GM06990 (cell line): ENCODE data around the gene FOXF1.

ENCODE experiments used
- DNase-seq: peaks from one replicate; pipeline ENCODE4 v3.0.0-alpha.2; 2011; ENCODE audit not compliant: insufficient read length; ENCODE audit errors: extremely low read depth
- H3K27me3 ChIP-seq: replicated peaks from 2 replicates; pipeline ENCODE4 v1.6.0; 2011; ENCODE audit warnings: low read length; ENCODE audit not compliant: control insufficient read depth, insufficient read depth
- H3K36me3 ChIP-seq: 2 replicates; pipeline ENCODE4 v1.5.1; 2011; ENCODE audit warnings: low read length; ENCODE audit not compliant: control insufficient read depth, insufficient read depth
- H3K4me3 ChIP-seq: replicated peaks from 2 replicates; pipeline ENCODE4 v1.5.1; 2011; ENCODE audit warnings: low read depth, mild to moderate bottlenecking, control low read depth, low read length
- TF ChIP-seq, protein P1 (sequence below): IDR thresholded peaks from 2 replicates; pipeline ENCODE4 v1.5.1; 2011; ENCODE audit warnings: low read length, control low read depth, mild to moderate bottlenecking, inconsistent platforms; ENCODE audit not compliant: insufficient read depth, poor library complexity, severe bottlenecking

FOXF1 gene

DNA sequence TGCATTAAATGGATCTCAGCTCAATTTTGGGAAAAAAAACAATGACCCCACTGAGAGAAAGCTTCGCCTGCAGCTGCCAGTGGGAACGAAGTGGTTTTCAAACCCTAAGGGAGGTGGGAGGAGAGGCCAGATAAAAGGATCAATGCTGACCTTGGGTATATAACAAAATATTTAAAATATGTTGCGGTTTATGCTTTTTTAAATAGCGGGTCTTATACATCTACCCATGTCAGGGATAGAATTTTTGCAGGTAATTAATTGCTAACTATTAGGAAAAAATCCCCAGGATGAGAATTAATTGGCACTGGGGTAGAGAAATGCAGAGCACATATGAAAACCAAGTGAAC lies 10.9 kb upstream of the FOXF1 start:
- H3K27me3 ChIP-seq: peaks cover 8% of the 10 kb centered on the region
- DNase-seq: no peak

DNA sequence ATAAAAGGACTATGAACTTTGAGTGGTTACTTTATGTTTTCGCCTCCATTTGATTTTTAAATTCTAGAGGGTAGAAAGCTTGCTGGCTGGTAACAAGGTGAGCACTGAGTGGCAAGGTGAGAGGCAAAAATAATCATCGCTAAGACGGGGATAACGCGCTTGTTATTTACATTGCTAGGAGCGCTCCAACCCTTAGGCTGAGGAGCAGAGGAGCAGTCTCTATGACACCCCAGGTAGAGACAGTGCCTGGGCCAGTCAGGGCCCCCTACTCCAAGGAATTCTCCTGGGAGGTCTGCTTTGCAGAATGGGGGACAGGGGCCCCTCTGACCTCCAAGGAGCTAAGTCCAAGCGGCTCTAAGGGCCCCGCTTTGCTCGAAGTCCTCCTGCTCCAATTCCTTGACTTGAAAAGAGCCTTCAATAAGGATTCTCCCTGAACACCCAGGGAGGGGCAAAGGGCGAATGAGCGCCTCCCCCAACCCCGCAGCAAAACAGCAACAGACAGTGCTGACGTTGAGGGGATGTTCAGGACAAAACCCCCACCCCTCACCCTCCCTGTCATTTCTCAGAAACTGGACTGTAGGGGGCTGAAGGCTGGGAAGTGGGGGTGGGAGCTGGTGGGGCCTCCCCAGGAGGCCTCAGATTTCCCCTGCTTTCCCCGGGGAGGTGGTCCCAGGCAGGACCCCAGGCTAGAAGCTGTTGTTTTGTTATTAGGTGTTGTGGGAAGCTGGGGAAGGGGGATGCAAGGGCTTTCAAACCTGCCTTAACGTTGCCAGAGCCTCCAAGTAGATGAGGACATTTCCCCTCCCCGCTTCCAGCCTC lies 10.2 kb upstream of the FOXF1 start:
- no peaks in the 10 kb centered on the region for H3K36me3 ChIP-seq
- no peak overlapping the region for H3K4me3 ChIP-seq
- H3K27me3 ChIP-seq: peaks cover 11% of the 10 kb centered on the region
- no peak for DNase-seq
- TF ChIP-seq, protein P1, sequence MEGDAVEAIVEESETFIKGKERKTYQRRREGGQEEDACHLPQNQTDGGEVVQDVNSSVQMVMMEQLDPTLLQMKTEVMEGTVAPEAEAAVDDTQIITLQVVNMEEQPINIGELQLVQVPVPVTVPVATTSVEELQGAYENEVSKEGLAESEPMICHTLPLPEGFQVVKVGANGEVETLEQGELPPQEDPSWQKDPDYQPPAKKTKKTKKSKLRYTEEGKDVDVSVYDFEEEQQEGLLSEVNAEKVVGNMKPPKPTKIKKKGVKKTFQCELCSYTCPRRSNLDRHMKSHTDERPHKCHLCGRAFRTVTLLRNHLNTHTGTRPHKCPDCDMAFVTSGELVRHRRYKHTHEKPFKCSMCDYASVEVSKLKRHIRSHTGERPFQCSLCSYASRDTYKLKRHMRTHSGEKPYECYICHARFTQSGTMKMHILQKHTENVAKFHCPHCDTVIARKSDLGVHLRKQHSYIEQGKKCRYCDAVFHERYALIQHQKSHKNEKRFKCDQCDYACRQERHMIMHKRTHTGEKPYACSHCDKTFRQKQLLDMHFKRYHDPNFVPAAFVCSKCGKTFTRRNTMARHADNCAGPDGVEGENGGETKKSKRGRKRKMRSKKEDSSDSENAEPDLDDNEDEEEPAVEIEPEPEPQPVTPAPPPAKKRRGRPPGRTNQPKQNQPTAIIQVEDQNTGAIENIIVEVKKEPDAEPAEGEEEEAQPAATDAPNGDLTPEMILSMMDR: no peak

More for the DNA sequence above, 10.9 kb upstream of the FOXF1 start:
- Histone ChIP-seq H3K4me3 (no peak overlapping the region), H3K36me3 (no peaks in the 10 kb centered on the region)
- TF ChIP-seq, protein P1: no peak

DNA sequence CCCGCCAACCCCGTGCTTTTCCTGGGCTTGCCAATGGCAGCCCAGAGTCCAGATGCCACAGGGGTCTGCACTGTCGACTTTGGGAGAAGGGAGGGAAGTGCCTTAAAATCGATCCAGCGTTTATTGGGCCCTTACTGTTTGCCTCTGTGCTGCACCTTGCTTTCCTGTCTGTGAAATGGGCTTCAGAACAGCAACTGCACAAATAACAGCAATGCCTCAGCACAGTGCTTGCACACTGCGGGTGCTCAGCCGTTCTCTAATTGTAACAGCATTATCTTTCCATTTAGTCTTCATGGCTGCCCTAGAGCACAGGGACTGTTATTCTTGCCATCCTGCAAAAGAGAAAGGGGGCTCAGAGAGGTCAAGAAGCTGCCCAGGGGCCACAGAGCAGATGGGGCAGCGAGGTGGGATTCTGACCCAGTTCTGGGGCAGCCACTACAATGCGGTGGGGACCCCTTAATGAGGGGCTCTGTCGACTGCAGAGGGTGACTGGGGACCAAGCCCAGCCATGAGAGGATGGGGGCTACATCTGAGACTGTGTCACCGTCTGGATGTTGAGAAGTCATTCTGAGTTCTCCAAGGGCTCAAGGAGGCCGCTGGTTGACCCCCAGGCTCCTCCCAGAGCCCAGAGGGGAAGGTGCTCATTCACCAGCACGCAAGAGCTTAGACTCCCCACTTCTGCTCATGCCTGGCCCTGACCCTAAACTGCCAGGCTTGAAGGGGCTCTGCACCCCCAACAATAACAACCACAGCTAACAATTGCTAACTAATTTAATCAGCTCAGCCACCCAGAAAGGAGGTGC lies 9.4 kb upstream of the FOXF1 start:
- Histone ChIP-seq H3K36me3 (no peaks in the 10 kb centered on the region), H3K27me3 (peaks cover 12% of the 10 kb centered on the region), H3K4me3 (no peak overlapping the region)
- TF ChIP-seq, protein P1: no peak
- no peak for DNase-seq

DNA sequence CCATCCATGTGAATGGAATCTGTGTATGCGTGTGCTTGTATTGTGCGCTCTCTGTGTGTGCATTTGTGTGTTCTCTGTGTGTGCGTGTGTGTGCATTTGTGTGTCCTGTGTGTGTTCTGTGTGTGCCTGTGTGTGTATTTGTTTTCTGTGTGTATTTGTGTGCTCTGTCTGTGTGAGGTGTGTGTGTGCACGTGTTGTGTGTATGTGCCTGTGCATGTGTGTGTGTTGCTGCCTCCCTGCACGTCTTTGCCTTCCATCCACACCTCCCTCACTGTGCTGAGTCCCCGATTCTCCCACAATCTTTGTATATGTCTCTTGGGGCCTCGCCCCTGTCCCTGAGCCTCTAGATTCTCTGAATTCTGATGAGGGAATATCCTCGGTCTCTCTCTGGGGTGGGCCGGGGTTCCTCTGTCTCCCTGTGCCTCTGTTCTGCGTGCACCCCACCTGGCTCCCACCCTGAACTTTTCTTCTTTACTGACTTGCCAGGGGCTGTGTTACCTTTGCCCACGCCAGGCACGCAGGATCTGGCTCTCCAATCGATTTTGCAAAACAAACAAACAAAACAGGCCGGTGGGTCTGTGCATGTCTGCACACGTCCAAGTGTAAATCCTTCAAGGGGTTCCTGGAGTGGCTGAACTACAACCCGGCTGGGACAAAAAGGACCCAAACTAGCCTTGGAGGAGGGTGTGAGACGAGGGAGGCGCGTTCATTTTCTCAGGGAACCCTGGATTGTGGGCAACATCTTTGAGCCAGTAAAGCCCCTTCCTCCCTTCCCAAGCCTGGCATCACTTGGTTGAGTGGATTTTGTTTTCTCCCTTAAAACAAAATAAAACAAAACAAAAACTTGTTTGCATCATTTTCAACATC lies 8.1 kb upstream of the FOXF1 start:
- H3K4me3 ChIP-seq: no peak overlapping the region
- H3K27me3 ChIP-seq: peaks cover 14% of the 10 kb centered on the region
- H3K36me3 ChIP-seq: no peaks in the 10 kb centered on the region
- TF ChIP-seq, protein P1: no peak
- no peak for DNase-seq

DNA sequence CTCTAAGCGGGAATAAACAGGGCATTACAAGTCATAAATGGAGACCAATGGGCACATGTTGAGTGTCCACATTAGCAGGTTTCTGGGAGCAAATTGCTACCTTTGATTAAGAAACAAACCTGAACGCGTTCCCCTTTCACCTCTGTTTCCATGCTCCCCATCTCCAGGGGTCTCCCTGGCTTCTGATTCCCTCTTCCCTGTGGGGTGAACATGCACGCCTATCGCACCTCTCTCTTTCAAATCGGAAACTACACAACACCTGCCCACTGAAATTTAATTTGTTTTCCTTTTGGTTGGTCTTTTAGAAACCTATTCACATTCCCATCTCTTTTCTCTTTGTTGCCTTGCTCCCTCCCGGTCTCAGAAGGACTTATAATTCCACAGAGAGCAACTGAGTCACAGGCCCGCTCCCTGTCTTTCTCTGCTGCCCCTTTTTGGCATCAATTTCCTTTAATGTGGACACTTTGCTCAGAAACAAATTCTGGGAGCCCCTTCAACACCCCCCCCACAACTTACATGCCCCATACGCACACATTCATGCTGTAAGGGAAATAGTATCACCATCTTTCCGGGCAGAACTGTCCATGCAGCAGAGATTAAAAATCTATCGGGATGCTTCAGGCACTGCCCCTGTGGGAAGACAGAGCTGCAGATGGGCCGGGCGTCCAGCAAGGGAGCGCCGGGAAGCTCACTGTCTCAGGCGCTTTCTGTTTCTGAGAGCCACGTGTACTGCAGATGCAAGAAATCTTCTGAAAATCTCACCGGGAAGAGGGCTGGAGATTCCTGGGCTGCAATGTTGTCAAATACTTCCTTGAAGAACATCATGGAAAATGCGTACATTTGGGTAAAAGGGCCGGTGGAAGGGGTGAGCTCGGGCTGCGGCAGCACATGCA lies 7.2 kb upstream of the FOXF1 start:
- DNase-seq: no peak
- no peak overlapping the region for H3K4me3 ChIP-seq
- H3K27me3 ChIP-seq: peaks cover 14% of the 10 kb centered on the region
- H3K36me3 ChIP-seq: no peaks in the 10 kb centered on the region
- TF ChIP-seq, protein P1: no peak
